Mesangial cell (primary cell): Measurements from ENCODE around the gene AKT1. TPM values are rescaled to one million over a fixed set of nuclear protein-coding genes. Genes with fewer than 3 reads are reported as not detected.

Experiments
- total RNA-seq: library from RNA; depleted of rRNA; stranded (reverse); fragments of >200 nt; gene quantifications from 2 replicates; pipeline ENCODE4 v1.2.3, GENCODE V29; 2015

The AKT1 gene
- total RNA-seq = 121 and 181 TPM in 2 replicates

GRCh38 chr14:104794993-104795780, at the start of gene AKT1:
Gene AKT1 (minus strand): TSS chr14:104795748. CDS start chr14:104792643, 3,105 bp downstream.

GRCh38 chr14:104800771-104801519, 5.4 kb upstream of the AKT1 start, which contains the start of gene ZBTB42:
Gene ZBTB42 (plus strand): TSS chr14:104801101. CDS start chr14:104801198, 97 bp downstream.

DNA sequence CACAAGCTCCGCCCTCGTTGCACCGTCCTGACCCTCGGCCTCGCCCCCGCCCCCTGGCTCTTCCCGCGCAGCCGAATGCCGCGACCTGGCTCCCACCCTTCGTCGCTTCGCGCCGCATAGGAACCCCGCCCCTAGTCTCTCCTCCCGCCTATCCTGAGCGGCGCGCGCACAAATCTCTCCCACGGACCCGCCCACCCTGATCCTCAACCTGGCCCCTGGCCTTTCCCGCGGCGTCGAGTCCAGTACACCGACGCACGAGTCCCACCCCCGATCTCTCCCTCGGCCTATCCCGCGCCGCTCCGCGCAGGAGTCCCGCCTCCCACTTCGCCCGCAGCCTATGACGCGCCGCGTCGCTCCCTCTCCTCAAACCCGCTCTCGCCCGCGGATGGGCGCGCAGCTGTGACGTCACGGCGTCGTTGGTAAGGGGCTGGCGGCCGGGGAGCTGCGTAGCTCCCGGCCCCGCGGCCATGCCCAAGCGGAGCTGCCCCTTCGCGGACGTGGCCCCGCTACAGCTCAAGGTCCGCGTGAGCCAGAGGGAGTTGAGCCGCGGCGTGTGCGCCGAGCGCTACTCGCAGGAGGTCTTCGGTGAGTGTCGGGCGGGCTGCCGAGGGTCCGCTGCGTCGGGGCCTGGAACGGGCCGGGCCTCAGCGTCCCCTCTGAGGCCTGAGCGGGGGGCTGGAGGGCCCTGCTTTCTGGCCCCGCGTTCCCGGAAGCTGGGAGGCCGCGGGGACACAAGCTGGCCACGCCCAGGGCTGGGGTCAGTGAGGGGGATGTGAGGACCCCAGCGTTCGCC, 42.6 kb downstream of the AKT1 start, which contains the start of gene SIVA1:
Gene SIVA1 (plus strand): TSS at position 413 of the 793 bp plus-strand sequence. CDS start 55 bp downstream, at position 468.

DNA sequence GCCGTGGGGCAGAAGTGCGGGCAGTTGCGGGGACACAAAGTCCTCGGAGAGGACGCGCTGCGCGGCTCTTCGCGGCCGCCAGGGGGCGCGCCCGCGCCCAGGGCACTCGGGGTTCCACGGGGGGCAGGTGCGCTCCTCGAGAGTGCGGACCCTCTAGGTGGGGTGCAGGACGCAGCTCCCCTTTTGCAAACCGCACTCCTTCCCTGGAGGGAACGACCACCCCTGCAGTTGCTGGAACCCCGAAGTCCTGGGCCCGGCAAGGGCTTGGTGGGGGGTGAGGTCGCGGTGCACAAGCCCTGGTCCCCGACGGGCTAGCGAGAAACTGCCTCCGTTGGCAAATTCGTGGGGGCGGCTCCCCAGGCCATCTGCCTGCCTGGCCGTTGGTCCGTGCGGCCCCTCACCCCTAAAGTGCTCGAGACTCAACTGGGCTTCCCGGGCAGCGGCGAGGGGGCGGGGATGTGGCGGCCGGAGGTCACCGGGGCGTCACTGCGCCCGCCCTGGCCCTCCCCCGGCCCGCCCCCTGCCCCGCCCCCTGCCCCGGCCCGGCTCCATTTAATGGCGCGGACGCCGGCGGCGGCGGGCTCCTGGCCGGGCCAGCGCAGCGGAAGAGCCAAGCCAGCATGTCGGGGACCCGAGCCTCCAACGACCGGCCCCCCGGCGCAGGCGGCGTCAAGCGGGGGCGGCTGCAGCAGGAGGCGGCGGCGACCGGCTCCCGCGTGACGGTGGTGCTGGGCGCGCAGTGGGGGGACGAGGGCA, 71.7 kb downstream of the AKT1 start, which contains the start of gene ADSS1:
Gene ADSS1 (plus strand): TSS at position 579 of the 756 bp plus-strand sequence. CDS start 42 bp downstream, at position 621.

Other genes starting within 250 kb of the AKT1 start
- gene C14orf180, start 216.0 kb downstream of the AKT1 start, total RNA-seq = not detected in 2 replicates
- 0.33 TPM in 1 of 2 replicates, not detected in the other for gene TMEM179, start 191.0 kb downstream of the AKT1 start, total RNA-seq
- gene INF2, start 106.1 kb downstream of the AKT1 start, total RNA-seq = 135 and 165 TPM in 2 replicates
- 0.16 and 3.8 TPM in 2 replicates for gene ADSS1, start 71.5 kb downstream of the AKT1 start, total RNA-seq
- gene SIVA1, start 42.6 kb downstream of the AKT1 start, total RNA-seq = 117 and 265 TPM in 2 replicates
- 2.8 and 12.7 TPM in 2 replicates for gene ZBTB42, start 5.4 kb upstream of the AKT1 start, total RNA-seq
- gene CEP170B, start 69.5 kb upstream of the AKT1 start, total RNA-seq = 33.3 and 35.2 TPM in 2 replicates
- under 0.01 TPM in 1 of 2 replicates, not detected in the other for gene PLD4, start 129.1 kb upstream of the AKT1 start, total RNA-seq
- 29.8 and 129 TPM in 2 replicates for gene AHNAK2, start 182.6 kb upstream of the AKT1 start, total RNA-seq
- gene CLBA1, start 190.0 kb upstream of the AKT1 start, total RNA-seq = 3.9 and 20.7 TPM in 2 replicates
- 23.3 and 68.1 TPM in 2 replicates for gene CDCA4, start 225.3 kb upstream of the AKT1 start, total RNA-seq